ENCODE measurements around the gene FARP1. TPM values are rescaled to one million over a fixed set of nuclear protein-coding genes. Genes with fewer than 3 reads are reported as not detected.

Gene FARP1
- total and polyA plus RNA-seq, 2 of the 13 experiments (the other 11 are each of a cell fraction or from before 2014, with no cell fraction given): 70.6 to 126 TPM

- TF ChIP-seq MZF1 (CRISPR knock-in tag; IDR thresholded peaks at IDR 0.05; ENCODE audit: borderline replicate concordance) (no peak), ZSCAN22 (CRISPR knock-in tag; IDR thresholded peaks at IDR 0.05) (no peak), ZNF574 (CRISPR knock-in tag; IDR thresholded peaks at IDR 0.05) (peak; percentile 63), CCAR2 (optimal IDR thresholded peaks at IDR 0.05; ENCODE audit: low read depth, low read length) (no peak), TOE1 (CRISPR knock-in tag; IDR thresholded peaks at IDR 0.05) (no peak), HMG20A (CRISPR knock-in tag; IDR thresholded peaks at IDR 0.05; ENCODE audit: borderline replicate concordance) (peak; percentile 66; the same call in 1 of the 2 replicates), RFXAP (CRISPR knock-in tag; IDR thresholded peaks at IDR 0.05; ENCODE audit: borderline replicate concordance) (peak; percentile 76; the same call in 1 of the 2 replicates), ETV5 (CRISPR knock-in tag; IDR thresholded peaks at IDR 0.05; ENCODE audit: borderline replicate concordance) (peak; percentile 48; the same call in 1 of the 2 replicates), KDM5A (IDR thresholded peaks at IDR 0.05; ENCODE audit: borderline replicate concordance, low read length) (no peak), ZNF550 (CRISPR knock-in tag; IDR thresholded peaks at IDR 0.05; ENCODE audit: borderline replicate concordance) (no peak), CREBL2 (CRISPR knock-in tag; IDR thresholded peaks at IDR 0.05; ENCODE audit: borderline replicate concordance) (no peak), SMC3 (IDR thresholded peaks at IDR 0.05; ENCODE audit: low read length) (no peak), LBX2 (CRISPR knock-in tag; IDR thresholded peaks at IDR 0.05; ENCODE audit: borderline replicate concordance) (no peak), ZNF543 (CRISPR knock-in tag; IDR thresholded peaks at IDR 0.05) (no peak), ZBTB14 (CRISPR knock-in tag; IDR thresholded peaks at IDR 0.05) (no peak), JUN (CRISPR knock-in tag; IDR thresholded peaks at IDR 0.05) (no peak), ATF1 (CRISPR knock-in tag; IDR thresholded peaks at IDR 0.05) (peak; percentile 58), SNAPC4 (CRISPR knock-in tag; IDR thresholded peaks at IDR 0.05) (no peak)
Observed at GRCh38 chr13:98308086-98308911, 165.4 kb downstream of the FARP1 start (continued).

All from HepG2 (cell line).